T47D (cell line): ENCODE measurements around the gene CALM1.

ENCODE experiments used
- DNase-seq, 2 experiments: peaks; one replicate each; pipeline versions ENCODE4 v3.0.0 to v3.0.0-alpha.2; 2011 to 2012; ENCODE audit warnings: low read depth in 1 of 2, low spot score in 1 of 2
- JUND ChIP-seq: IDR thresholded peaks from 2 replicates; pipeline ENCODE4 v1.6.1; 2012; ENCODE audit warnings: low read depth
- in situ Hi-C: cut with HindIII; loops from 2 replicates; pipeline ENCODE4 v1.10.0; 2016; ENCODE audit warnings: low sequenced_read_pairs, low pct_unique_long_range_greater_than_20kb

CALM1 gene

DNA sequence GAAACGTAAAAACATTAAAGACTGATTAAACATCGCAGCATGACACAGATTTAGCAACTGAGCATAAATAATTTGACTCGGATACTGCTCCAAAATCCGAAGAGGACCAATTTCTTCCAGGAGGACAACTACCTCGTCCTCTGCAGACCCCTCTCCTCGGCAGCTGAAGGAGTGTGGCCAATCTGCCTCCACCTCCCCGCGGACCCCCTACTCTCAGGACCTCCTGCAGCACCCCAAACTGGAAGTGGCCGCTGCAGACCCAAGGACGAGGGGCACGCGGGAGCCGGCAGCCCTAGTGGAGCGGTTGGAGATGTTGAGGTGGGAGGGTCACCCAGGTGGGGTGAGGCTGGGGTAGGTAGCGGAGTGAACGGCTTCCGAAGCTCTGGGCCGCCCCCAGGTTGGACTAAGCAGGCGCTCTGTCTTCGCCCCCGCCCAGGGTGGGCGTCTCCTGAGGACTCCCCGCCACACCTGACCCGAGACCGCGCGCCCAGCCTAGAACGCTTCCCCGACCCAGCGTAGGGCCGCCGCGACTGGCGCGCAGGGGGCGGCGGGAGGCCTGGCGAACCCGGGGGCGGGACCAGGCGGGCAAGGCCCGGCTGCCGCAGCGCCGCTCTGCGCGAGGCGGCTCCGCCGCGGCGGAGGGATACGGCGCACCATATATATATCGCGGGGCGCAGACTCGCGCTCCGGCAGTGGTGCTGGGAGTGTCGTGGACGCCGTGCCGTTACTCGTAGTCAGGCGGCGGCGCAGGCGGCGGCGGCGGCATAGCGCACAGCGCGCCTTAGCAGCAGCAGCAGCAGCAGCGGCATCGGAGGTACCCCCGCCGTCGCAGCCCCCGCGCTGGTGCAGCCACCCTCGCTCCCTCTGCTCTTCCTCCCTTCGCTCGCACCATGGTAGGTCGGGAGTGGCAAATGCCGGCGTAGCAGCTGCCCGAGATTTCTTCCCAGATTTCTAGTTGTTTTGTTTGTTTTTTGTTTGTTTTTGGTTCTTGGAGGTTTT is at the start of gene CALM1:
CALM1 (plus strand) TSS at position 689 of the 999 bp plus-strand sequence; CDS start at position 891, 202 bp downstream.
- in situ Hi-C loops = no loop called here
- DNase-seq = peak; percentile 91 to 97

DNA sequence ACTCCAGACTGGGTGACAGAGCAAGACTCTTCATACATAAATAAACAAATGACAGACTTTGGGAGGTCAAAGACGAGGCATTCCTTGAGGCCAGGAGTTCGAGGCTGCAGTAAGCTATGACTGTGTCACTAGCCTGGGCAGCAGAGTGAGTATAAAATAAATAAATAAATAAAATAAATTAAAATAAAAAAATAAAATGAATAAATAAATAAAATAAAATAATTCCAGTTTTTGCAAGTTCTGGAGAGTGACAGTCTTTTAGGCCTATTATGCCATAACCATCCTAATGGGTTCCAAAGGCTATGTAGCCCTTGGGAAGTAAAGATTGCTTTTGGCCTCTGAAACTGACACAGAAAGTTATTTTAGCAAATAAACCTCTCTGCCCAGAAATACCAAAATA is 48.6 kb upstream of the CALM1 start:
- in situ Hi-C loops = no loop called here
- no peak for DNase-seq
- TF ChIP-seq JUND = no peak

More for the DNA sequence above, at the start of gene CALM1:
- no peak for TF ChIP-seq JUND

DNA sequence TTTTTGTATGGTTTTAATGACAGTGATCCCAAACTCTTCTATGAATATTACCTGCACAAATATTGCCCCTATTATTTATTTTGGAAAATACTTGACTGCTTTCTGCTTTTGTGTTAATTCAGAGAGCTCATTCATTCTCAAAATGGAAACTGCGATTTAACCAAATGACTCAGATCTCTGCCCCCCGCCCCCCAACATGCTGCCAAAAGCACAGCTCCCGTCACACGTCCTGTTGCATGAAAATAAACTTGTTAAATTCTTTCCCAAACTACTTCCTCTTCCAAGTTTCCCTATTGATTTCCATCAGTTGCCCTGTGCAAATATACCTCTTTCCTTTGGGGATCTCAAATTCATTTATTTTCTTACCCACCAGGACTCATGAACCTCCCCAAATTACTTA is 47.1 kb upstream of the CALM1 start:
- DNase-seq = no peak
- no peak for TF ChIP-seq JUND
- in situ Hi-C loops = no loop called here

DNA sequence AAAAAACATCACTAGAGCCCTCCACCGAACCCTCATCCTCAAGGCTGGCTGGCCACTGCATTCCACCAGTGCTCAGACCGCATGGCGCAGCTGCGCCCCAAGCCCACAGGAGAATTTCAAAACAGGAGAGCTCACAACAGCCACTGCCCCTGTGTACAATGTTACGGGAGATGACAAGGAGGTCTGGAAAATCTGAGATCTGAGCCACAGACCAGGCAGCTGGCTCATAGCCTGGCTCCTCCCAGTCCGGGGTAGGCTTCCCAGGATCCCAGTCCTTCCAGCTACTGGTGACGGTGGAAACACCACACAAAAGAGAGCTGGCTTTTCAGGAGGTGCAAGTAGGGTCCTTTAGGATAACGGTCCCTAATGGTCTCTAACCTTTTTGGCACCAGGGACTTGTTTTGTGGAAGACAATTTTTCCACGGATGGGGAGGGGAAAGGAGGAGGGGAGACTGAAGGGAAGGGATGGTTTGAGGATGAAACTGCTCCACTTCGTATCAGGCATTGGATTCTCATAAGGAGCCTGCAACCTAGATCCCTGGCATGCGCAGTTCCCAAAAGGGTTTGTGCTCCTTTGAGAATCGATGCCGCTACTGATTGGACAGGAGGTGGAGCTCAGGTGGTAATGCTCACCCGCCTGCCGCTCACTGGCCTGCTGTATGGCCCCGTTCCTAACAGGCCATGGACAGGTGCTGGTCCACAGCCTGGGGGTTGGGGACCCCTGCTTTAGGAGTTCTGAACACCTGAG is 42.1 kb upstream of the CALM1 start:
- no peak for DNase-seq
- in situ Hi-C loops = no loop called here
- TF ChIP-seq JUND = no peak

DNA sequence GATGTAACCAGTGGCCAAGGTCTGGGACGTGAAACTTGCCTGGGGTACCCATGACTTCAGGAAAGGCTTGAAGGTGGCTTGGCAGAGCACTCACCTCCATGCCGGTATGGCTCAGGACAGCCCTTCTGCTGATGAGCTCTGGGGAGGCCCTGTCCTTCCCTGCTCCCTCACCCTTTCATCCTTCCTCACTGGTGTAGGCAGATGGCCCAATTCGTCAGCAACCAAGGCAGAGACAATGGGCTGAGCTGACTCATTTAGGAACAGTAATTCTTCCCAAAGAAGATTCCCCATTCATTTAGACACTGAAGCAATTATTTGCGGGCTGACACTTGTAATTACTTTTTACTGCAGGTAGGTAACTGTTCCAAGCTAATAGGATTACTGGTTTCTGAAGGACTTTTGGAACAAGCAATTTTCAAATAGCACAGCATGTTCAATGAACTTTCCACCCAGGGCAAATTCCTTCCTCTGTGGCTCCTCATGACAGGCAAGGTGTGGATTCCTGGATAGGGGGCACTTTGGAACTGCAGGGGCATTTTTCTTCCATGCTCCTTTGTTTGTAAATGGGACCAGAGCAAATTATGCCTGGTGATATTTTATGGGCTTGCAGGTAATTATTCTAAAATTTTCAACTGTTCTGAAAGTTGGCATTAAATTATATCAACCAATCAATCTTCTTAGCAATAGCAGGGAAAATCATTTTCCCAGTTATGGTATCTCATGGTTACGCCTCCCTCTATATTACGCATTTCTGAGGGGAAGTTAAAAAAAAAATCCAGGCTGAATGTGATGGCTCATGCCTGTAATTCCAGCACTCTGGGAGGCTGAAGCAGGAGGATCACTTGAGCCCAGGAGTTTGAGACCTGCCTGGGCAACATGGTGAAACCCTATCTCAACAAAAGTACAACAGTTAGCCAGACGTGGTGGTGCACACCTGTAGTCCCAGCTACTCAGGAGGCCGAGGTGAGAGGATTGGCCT is 41.0 kb upstream of the CALM1 start:
- DNase-seq = no peak
- no peak for TF ChIP-seq JUND
- in situ Hi-C loops = no loop called here

DNA sequence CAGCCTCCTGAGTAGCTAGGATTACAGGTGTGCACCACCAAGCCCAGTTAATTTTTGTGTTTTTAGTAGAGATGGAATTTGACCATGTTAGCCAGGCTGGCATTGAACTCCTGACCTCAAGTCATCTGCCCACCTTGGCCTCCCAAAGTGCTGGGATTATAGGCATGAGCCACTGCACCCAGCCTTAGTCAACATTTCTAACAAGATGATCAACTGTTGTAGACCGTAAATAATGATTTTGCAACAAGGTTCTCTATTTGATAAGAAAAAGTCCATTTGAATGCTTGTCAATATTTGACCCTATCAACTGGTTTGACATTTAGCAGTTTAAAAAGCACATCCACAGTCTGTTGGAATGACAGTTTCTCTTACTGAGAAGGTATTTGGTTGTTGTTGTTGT is 39.9 kb upstream of the CALM1 start:
- in situ Hi-C loops = no loop called here
- TF ChIP-seq JUND = no peak
- no peak for DNase-seq

DNA sequence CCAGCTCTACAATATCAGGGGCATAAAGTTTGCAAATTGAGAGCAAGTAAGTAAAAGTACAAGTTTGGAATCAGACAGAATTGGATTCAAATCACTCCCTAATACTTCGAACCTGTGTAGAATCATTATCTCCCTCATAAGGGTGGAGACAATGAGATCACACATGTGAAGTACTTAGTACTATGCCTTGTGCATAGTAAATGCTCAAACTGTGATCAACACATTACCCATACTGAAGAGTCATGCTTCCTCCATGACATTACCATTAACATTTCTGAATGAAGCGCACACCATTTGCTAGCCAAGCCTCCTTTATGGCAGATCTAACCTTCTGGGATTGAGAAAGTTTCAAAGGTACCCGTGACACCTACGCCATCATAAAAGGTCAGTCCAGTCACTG is 38.5 kb upstream of the CALM1 start:
- in situ Hi-C loops = no loop called here
- DNase-seq = no peak
- no peak for TF ChIP-seq JUND

DNA sequence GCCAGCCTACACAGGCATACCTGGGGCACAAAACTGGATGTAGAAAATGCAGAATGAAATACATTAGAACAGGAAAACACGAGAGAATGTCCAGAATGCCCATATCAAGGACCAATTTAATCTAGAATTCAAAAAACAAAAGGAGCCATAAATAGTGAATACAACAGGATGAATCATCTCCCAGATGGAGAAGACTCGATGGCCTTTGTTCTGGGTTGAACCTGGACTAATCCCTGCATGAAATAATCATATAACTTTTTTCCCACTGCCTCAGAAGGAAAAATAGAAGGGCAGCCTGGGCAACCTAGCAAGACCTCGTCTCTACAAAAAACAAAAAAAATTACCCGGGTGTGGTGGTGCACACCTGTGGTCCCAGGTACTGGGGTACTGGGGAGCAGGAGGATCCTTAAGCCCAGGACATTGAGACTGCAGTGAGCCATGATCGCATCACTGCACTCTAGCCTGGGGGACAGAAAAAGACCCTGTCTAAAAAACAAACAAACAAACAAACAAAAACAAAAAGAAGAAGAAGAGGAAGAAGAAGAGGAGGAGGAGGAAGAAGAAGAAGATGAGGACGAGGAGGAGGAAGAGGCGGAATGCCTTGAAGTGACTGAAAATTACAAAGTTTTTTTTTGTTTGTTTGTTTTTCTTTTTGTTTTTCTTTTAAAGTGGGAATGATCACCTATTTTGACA is 34.8 kb upstream of the CALM1 start:
- DNase-seq = no peak
- in situ Hi-C loops = no loop called here
- no peak for TF ChIP-seq JUND

DNA sequence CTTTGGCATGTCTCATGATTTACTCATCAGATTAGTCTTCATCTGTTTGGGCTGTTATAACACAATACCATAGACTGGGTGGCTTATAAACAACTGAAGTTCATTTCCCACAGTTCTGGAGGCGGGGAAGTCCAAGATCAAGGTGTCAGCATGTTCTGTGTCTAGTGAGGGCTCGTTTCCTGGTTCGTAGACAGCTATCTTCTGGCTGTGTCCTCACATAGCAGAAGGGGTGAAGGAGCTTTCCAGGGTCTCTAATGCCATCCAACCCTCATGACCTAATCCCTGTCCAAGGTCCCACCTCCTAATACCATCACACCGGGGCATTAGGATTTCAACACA is 34.3 kb upstream of the CALM1 start:
- in situ Hi-C loops = no loop called here
- TF ChIP-seq JUND = no peak
- no peak for DNase-seq

DNA sequence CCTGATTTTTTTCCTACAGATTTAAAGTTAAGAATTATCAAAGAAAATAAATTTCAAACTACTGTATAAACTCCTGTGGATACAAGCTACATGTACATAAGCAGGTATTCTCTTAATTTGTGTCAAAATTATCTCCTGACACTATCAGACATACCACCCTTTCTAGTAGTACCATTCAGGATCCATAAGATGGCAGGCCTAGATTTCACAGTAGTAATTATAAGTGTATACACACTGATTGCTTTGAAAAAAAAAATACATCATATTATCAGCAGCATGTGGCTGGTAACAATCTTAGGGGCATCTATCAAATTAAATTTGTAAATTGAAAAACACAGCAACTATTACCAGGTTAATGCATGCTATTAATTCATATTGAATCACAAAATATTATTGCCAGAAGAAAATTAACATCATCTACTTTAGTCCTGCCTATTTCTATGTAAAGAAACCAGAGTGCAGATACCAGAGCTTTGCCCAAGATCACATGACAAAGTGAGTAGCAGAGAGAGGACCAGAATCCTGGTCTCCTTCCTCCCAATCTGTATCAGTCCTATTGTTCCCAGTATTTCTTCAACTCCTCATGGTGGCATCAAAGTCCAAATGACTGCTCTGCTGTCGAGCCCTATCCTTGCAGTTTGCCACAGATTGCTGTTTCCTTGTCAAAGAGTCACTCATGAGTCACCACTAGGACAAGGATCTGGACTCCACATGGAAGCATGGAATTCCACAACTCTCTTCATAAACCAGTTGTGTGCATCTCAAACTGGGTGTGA is 27.7 kb upstream of the CALM1 start:
- no peak for DNase-seq
- in situ Hi-C loops = no loop called here
- no peak for TF ChIP-seq JUND

DNA sequence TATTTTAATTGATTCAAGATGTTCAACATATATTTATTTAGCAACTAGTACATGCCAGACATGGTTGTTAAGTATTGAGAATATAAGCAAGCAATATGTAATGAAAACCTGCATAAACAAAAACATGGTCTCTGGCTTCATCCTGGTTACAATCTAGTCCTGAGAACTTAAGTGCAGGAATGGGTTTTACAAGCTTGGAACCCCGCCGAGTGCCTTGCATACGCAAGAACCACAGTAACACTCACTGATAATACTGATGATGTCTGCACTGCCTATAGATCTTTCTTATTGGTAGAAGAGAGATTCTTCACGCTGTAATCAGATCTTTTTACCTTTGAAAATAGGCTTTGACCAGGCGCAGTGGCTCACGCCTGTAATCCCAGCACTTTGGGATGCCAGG is 22.9 kb upstream of the CALM1 start:
- TF ChIP-seq JUND = no peak
- in situ Hi-C loops = no loop called here
- DNase-seq = peak in 1 of 2 experiments; percentile 30
